Measurements from ENCODE around the gene DYSF.

DNA sequence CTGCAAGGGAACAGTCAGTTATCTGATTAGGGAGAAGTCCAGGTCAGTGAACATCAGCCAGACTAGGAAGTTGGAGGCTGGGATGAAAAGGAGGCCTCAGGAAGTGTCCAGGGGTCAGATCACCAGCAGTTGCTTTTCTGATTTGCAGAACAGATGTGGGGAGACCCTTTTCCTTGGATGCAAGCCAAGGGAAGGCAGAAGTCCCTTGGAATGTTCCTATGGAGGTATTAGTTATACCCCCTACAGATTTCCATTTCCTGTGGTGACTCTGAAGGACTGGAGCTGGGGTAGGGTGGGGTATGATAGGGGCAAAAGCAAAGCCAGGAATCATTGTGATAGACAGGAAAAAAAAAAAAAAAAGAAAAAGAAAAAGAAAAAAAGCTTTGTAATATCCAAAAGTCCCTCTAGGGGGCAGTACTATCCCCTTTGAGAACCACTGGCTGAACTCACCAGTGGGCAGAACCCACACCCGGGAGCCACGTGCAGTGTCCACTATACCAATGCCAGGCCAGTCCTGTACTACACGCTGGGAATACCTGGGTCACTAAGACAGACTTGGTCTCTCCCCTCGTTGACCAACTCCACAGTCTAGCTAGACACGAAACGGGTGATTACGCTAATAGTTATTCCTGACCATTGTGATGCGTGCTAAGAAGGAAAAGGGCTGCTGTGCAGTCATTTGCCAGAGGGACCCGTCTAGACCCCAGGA is 7.4 kb downstream of the DYSF start:
- TF ChIP-seq, protein P1, sequence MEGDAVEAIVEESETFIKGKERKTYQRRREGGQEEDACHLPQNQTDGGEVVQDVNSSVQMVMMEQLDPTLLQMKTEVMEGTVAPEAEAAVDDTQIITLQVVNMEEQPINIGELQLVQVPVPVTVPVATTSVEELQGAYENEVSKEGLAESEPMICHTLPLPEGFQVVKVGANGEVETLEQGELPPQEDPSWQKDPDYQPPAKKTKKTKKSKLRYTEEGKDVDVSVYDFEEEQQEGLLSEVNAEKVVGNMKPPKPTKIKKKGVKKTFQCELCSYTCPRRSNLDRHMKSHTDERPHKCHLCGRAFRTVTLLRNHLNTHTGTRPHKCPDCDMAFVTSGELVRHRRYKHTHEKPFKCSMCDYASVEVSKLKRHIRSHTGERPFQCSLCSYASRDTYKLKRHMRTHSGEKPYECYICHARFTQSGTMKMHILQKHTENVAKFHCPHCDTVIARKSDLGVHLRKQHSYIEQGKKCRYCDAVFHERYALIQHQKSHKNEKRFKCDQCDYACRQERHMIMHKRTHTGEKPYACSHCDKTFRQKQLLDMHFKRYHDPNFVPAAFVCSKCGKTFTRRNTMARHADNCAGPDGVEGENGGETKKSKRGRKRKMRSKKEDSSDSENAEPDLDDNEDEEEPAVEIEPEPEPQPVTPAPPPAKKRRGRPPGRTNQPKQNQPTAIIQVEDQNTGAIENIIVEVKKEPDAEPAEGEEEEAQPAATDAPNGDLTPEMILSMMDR (IDR thresholded peaks at IDR 0.05) = peak; percentile 73
- no peak for TF ChIP-seq MEF2A (IDR thresholded peaks at IDR 0.05; ENCODE audit: borderline replicate concordance, low read depth)
- no peak for TF ChIP-seq ELF1 (IDR thresholded peaks at IDR 0.05)
- no peak for TF ChIP-seq SIN3A (IDR thresholded peaks at IDR 0.05; ENCODE audit: borderline replicate concordance, low read depth, low read length)
- TF ChIP-seq JUND (IDR thresholded peaks at IDR 0.05) = no peak
- TF ChIP-seq, protein P2, sequence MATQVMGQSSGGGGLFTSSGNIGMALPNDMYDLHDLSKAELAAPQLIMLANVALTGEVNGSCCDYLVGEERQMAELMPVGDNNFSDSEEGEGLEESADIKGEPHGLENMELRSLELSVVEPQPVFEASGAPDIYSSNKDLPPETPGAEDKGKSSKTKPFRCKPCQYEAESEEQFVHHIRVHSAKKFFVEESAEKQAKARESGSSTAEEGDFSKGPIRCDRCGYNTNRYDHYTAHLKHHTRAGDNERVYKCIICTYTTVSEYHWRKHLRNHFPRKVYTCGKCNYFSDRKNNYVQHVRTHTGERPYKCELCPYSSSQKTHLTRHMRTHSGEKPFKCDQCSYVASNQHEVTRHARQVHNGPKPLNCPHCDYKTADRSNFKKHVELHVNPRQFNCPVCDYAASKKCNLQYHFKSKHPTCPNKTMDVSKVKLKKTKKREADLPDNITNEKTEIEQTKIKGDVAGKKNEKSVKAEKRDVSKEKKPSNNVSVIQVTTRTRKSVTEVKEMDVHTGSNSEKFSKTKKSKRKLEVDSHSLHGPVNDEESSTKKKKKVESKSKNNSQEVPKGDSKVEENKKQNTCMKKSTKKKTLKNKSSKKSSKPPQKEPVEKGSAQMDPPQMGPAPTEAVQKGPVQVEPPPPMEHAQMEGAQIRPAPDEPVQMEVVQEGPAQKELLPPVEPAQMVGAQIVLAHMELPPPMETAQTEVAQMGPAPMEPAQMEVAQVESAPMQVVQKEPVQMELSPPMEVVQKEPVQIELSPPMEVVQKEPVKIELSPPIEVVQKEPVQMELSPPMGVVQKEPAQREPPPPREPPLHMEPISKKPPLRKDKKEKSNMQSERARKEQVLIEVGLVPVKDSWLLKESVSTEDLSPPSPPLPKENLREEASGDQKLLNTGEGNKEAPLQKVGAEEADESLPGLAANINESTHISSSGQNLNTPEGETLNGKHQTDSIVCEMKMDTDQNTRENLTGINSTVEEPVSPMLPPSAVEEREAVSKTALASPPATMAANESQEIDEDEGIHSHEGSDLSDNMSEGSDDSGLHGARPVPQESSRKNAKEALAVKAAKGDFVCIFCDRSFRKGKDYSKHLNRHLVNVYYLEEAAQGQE (IDR thresholded peaks at IDR 0.05; ENCODE audit: low read depth, low read length) = no peak
- peak; percentile 47 for TF ChIP-seq RAD21 (IDR thresholded peaks at IDR 0.05; ENCODE audit: low read length)
- no peak for TF ChIP-seq POLR2AphosphoS5 (IDR thresholded peaks at IDR 0.05; ENCODE audit: low read depth, low read length)
- TF ChIP-seq, protein P3, sequence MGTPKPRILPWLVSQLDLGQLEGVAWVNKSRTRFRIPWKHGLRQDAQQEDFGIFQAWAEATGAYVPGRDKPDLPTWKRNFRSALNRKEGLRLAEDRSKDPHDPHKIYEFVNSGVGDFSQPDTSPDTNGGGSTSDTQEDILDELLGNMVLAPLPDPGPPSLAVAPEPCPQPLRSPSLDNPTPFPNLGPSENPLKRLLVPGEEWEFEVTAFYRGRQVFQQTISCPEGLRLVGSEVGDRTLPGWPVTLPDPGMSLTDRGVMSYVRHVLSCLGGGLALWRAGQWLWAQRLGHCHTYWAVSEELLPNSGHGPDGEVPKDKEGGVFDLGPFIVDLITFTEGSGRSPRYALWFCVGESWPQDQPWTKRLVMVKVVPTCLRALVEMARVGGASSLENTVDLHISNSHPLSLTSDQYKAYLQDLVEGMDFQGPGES (IDR thresholded peaks at IDR 0.05; ENCODE audit: low read depth, low read length) = no peak
- no peak for TF ChIP-seq CHD2 (IDR thresholded peaks at IDR 0.05; ENCODE audit: low read length, partially characterized antibody)
- TF ChIP-seq, protein P4, sequence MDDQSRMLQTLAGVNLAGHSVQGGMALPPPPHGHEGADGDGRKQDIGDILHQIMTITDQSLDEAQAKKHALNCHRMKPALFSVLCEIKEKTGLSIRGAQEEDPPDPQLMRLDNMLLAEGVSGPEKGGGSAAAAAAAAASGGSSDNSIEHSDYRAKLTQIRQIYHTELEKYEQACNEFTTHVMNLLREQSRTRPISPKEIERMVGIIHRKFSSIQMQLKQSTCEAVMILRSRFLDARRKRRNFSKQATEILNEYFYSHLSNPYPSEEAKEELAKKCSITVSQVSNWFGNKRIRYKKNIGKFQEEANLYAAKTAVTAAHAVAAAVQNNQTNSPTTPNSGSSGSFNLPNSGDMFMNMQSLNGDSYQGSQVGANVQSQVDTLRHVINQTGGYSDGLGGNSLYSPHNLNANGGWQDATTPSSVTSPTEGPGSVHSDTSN (IDR thresholded peaks at IDR 0.05) = no peak
- TF ChIP-seq, protein P5, sequence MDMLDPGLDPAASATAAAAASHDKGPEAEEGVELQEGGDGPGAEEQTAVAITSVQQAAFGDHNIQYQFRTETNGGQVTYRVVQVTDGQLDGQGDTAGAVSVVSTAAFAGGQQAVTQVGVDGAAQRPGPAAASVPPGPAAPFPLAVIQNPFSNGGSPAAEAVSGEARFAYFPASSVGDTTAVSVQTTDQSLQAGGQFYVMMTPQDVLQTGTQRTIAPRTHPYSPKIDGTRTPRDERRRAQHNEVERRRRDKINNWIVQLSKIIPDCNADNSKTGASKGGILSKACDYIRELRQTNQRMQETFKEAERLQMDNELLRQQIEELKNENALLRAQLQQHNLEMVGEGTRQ (IDR thresholded peaks at IDR 0.05; ENCODE audit: borderline replicate concordance, low read depth, low read length) = no peak
